PC-9 (cell line): ENCODE data around the gene PPHLN1. TPM values are rescaled to one million over a fixed set of nuclear protein-coding genes. Genes with fewer than 3 reads are reported as not detected.

ENCODE experiments used
- BruUV-seq: library from RNA; stranded (reverse); fragments of 400-500 nt; replicated peaks from 2 replicates; lab custom pipeline; 2021; lab: Mats Ljungman, UMichigan
- CTCF ChIA-PET: fragments of 300-600 bp; sonication (Branson Sonifier 250); formaldehyde crosslinking; loops from one replicate; lab custom pipeline; 2022; ENCODE audit warnings: antibody characterized with exemption; lab: Charles Lee
- POLR2A ChIA-PET: fragments of 300-600 bp; sonication (Branson Sonifier 250); formaldehyde crosslinking; loops from one replicate; lab custom pipeline; 2022; ENCODE audit warnings: antibody characterized with exemption; ENCODE audit not compliant: unreplicated experiment; lab: Charles Lee
- DNase-seq, 2 experiments: peaks; one replicate each; pipeline versions ENCODE4 v3.0.0 to v3.0.0-alpha.2; 2015 to 2022; ENCODE audit warnings: mixed read lengths in 1 of 2
- H2AFZ ChIP-seq: fragments of 200-600 bp; sonication (generic); 2 replicates; pipeline ENCODE4 v1.8.1; 2017; ENCODE audit warnings: antibody characterized with exemption
- H3F3A ChIP-seq: fragments of 200-600 bp; sonication (generic); 2 replicates; pipeline ENCODE4 v1.8.1; 2017; ENCODE audit warnings: antibody characterized with exemption, mild to moderate bottlenecking, low read depth; ENCODE audit not compliant: insufficient read depth
- H3K27ac ChIP-seq: fragments of 200-600 bp; sonication (generic); 2 replicates; pipeline ENCODE4 v1.6.1; 2016; ENCODE audit warnings: mixed run types
- H3K27me3 ChIP-seq: fragments of 200-600 bp; sonication (generic); 2 replicates; pipeline ENCODE4 v1.6.1; 2016; ENCODE audit warnings: low read depth, mixed run types; ENCODE audit not compliant: insufficient read depth
- H3K36me3 ChIP-seq: fragments of 200-600 bp; sonication (generic); 2 replicates; pipeline ENCODE4 v1.6.1; 2016; ENCODE audit warnings: low read depth, mixed run types
- H3K4me1 ChIP-seq: fragments of 200-600 bp; sonication (generic); replicated peaks from 2 replicates; pipeline ENCODE4 v1.6.1; 2016; ENCODE audit warnings: mixed run types; ENCODE audit not compliant: insufficient read depth
- H3K4me2 ChIP-seq: fragments of 200-600 bp; sonication (generic); 2 replicates; pipeline ENCODE4 v1.6.1; 2017; ENCODE audit warnings: mixed run types
- H3K4me3 ChIP-seq: fragments of 200-600 bp; sonication (generic); 2 replicates; pipeline ENCODE4 v1.6.1; 2016; ENCODE audit warnings: mixed run types
- H3K79me2 ChIP-seq: fragments of 200-600 bp; sonication (generic); 2 replicates; pipeline ENCODE4 v1.6.1; 2017; ENCODE audit warnings: low read depth, mixed run types
- H3K9me2 ChIP-seq: fragments of 200-600 bp; sonication (generic); 2 replicates; pipeline ENCODE4 v1.8.1; 2017; ENCODE audit warnings: mild to moderate bottlenecking; ENCODE audit not compliant: insufficient read depth
- H3K9me3 ChIP-seq: fragments of 200-600 bp; sonication (generic); 2 replicates; pipeline ENCODE4 v1.8.1; 2016; ENCODE audit warnings: low read depth; ENCODE audit not compliant: insufficient read depth
- H4K20me1 ChIP-seq: fragments of 200-600 bp; sonication (generic); 2 replicates; pipeline ENCODE4 v1.8.1; 2017; ENCODE audit not compliant: insufficient read depth
- CTCF ChIP-seq: fragments of 200-600 bp; sonication (generic); conservative IDR thresholded peaks from 2 replicates; pipeline ENCODE4 v1.6.1; 2017; ENCODE audit warnings: mixed run types, antibody characterized with exemption, mild to moderate bottlenecking, moderate library complexity
- EZH2 ChIP-seq: fragments of 200-600 bp; sonication (generic); IDR thresholded peaks from 2 replicates; pipeline ENCODE4 v1.8.0; 2017; ENCODE audit warnings: antibody characterized with exemption, low read depth
- intact Hi-C: fragments of 100-400 bp; cut with micrococcal nuclease; formaldehyde crosslinking; loops from one replicate; pipeline ENCODE4 v1.10.0; 2022; ENCODE audit not compliant: unreplicated experiment
- total RNA-seq: library from RNA; stranded (reverse); gene quantifications from 2 replicates; pipeline ENCODE4 v1.2.3, GENCODE V29; 2021

PPHLN1 gene
- total RNA-seq, 1 experiment from 2014 or later: 61.9 TPM

- H3K79me2 ChIP-seq: peaks cover 41% of the 10 kb centered on the region
- peaks cover 3% of the 10 kb centered on the region; the same call in 1 of the 2 replicates for H3F3A ChIP-seq
- peaks cover 9% of the 10 kb centered on the region; the same call in 1 of the 2 replicates for H4K20me1 ChIP-seq
- H3K4me3 ChIP-seq: no peak overlapping the region
- CTCF ChIA-PET: no interaction called here
- TF ChIP-seq EZH2 (no peak), CTCF (no peak)
- no peak overlapping the region for H2AFZ ChIP-seq
- no peaks in the 10 kb centered on the region for H3K9me2 ChIP-seq
- no peaks in the 10 kb centered on the region; the same call in 1 of the 2 replicates for H3K36me3 ChIP-seq
- POLR2A ChIA-PET: no interaction called here
- no peaks in the 10 kb centered on the region for H3K27me3 ChIP-seq
- DNase-seq: no peak
- H3K4me1 ChIP-seq: peaks cover 17% of the 10 kb centered on the region
- no TSS peak for BruUV-seq
- H3K27ac ChIP-seq: no peak overlapping the region
- no peak overlapping the region for H3K4me2 ChIP-seq
- intact Hi-C loops: no loop called here
- no peaks in the 10 kb centered on the region for H3K9me3 ChIP-seq
These were observed 2.1 kb upstream of the PPHLN1 start for GRCh38 chr12:42323856-42324255.

GRCh38 chr12:42325326-42325652, 678 bp upstream of the PPHLN1 start:
- Histone ChIP-seq H3K36me3 (no peaks in the 10 kb centered on the region; the same call in 1 of the 2 replicates), H2AFZ (peak overlapping the region; percentile 96), H3K9me2 (no peaks in the 10 kb centered on the region), H3K27ac (peak overlapping the region; percentile 64), H3K4me1 (peaks cover 17% of the 10 kb centered on the region), H4K20me1 (peaks cover 13% of the 10 kb centered on the region; the same call in 1 of the 2 replicates), H3K79me2 (peaks cover 56% of the 10 kb centered on the region), H3K9me3 (no peaks in the 10 kb centered on the region), H3F3A (peaks cover 3% of the 10 kb centered on the region; the same call in 1 of the 2 replicates), H3K4me2 (peak overlapping the region; percentile 82), H3K4me3 (peak overlapping the region; percentile 95), H3K27me3 (no peaks in the 10 kb centered on the region)
- BruUV-seq: no TSS peak
- ChIA-PET CTCF (no interaction called here), POLR2A (interaction anchor here (0.7 kb wide), 1 partner anchor 1496 kb away, joined by 3 read pairs; no protein-coding TSS in a partner anchor)
- TF ChIP-seq EZH2 (no peak), CTCF (no peak)
- no peak for DNase-seq
- intact Hi-C loops: loop anchor here (5.0 kb wide), 2 partner anchors 88 to 183 kb away; partner anchors contain the start of genes GXYLT1 and YAF2

- POLR2A ChIA-PET: no interaction called here
- TSS peak; percentile 56 for BruUV-seq
- CTCF ChIA-PET: no interaction called here
These were observed 717 bp downstream of the PPHLN1 start for GRCh38 chr12:42326541-42327226.

More at GRCh38 chr12:42326541-42327226, 717 bp downstream of the PPHLN1 start:
- H4K20me1 ChIP-seq: peaks cover 23% of the 10 kb centered on the region
- H3K9me2 ChIP-seq: no peaks in the 10 kb centered on the region
- peak in 1 of 2 experiments; percentile 11 for DNase-seq
- H3K79me2 ChIP-seq: peaks cover 68% of the 10 kb centered on the region
- H3K27me3 ChIP-seq: no peaks in the 10 kb centered on the region
- H3K9me3 ChIP-seq: no peaks in the 10 kb centered on the region
- TF ChIP-seq EZH2 (no peak), CTCF (no peak)
- peaks cover 5% of the 10 kb centered on the region for H3F3A ChIP-seq
- H2AFZ ChIP-seq: peak overlapping the region; percentile 96
- H3K4me1 ChIP-seq: peaks cover 17% of the 10 kb centered on the region
- H3K4me2 ChIP-seq: peak overlapping the region; percentile 82
- peak overlapping the region; percentile 95 for H3K4me3 ChIP-seq
- intact Hi-C loops: loop anchor here (5.0 kb wide), 2 partner anchors 89 to 184 kb away; partner anchors contain the start of genes GXYLT1 and YAF2
- H3K36me3 ChIP-seq: no peaks in the 10 kb centered on the region; the same call in 1 of the 2 replicates
- H3K27ac ChIP-seq: peak overlapping the region; percentile 64
